Activated gamma-delta T cell treated with anti-CD3 and anti-CD28 coated beads, Interleukin-2, amount 50 U/mL, for 16 hours (primary cell): ENCODE measurements around the gene TAS2R4.
"Not testable (repeated sequence)": the region's sequence is repeated elsewhere in the genome, so short reads cannot be mapped to it uniquely, and the experiment has no call there.

ENCODE experiments used
- DNase-seq: peaks from one replicate; pipeline ENCODE4 v3.0.0-alpha.2; 2020; ENCODE audit warnings: low read depth

Gene TAS2R4

GRCh38 chr7:141776374-141776773 is at the start of gene TAS2R4:
Gene TAS2R4 (plus strand): TSS chr7:141776674. CDS start chr7:141778489, 1,815 bp downstream.
- no peak for DNase-seq

- no peak for DNase-seq
These were observed 47.5 kb upstream of the TAS2R4 start for GRCh38 chr7:141729020-141729419.

GRCh38 chr7:141731476-141732149 is 44.9 kb upstream of the TAS2R4 start:
- DNase-seq, result no peak

GRCh38 chr7:141737118-141737835 is 39.2 kb upstream of the TAS2R4 start:
- DNase-seq, result peak; percentile 7

GRCh38 chr7:141737836-141738591 is 38.5 kb upstream of the TAS2R4 start, which contains the start of gene SSBP1:
Gene SSBP1 (plus strand): TSS chr7:141738358. CDS start chr7:141739167, 809 bp downstream.
- DNase-seq, result peak; percentile 87

GRCh38 chr7:141738592-141739013 is 37.9 kb upstream of the TAS2R4 start:
- DNase-seq, result no peak

GRCh38 chr7:141739250-141739649 is 37.2 kb upstream of the TAS2R4 start:
- no peak for DNase-seq

- DNase-seq, result no peak
These were observed 34.2 kb upstream of the TAS2R4 start for GRCh38 chr7:141742229-141742628.

- DNase-seq, result no peak
These were observed 32.3 kb upstream of the TAS2R4 start for GRCh38 chr7:141744131-141744530.

- no peak for DNase-seq
These were observed 28.1 kb upstream of the TAS2R4 start for GRCh38 chr7:141748396-141748795.

- not testable (repeated sequence) for DNase-seq
These were observed 24.6 kb upstream of the TAS2R4 start for GRCh38 chr7:141751904-141752303.

GRCh38 chr7:141752634-141753033 is 23.8 kb upstream of the TAS2R4 start:
- DNase-seq, result no peak

GRCh38 chr7:141754939-141755338 is 21.5 kb upstream of the TAS2R4 start:
- DNase-seq, result no peak

- no peak for DNase-seq
These were observed 12.7 kb upstream of the TAS2R4 start, which contains the start of gene TAS2R3 for GRCh38 chr7:141763797-141764196. Gene TAS2R3 (plus strand): TSS chr7:141764097. CDS start chr7:141764159, 62 bp downstream.

GRCh38 chr7:141770083-141770583 is 6.3 kb upstream of the TAS2R4 start:
- DNase-seq, result not testable (repeated sequence)

GRCh38 chr7:141785706-141786552 is 9.5 kb downstream of the TAS2R4 start:
- DNase-seq, result peak; percentile 4

- no peak for DNase-seq
These were observed 11.8 kb downstream of the TAS2R4 start for GRCh38 chr7:141788296-141788695.

- no peak for DNase-seq
These were observed 13.4 kb downstream of the TAS2R4 start, which contains the start of gene TAS2R5 for GRCh38 chr7:141789917-141790316. Gene TAS2R5 (plus strand): TSS chr7:141790217. CDS start chr7:141790362, 145 bp downstream.

GRCh38 chr7:141792526-141792925 is 16.1 kb downstream of the TAS2R4 start:
- no peak for DNase-seq

GRCh38 chr7:141820067-141820466 is 43.6 kb downstream of the TAS2R4 start:
- no peak for DNase-seq

- not testable (repeated sequence) for DNase-seq
These were observed 46.0 kb downstream of the TAS2R4 start for GRCh38 chr7:141822432-141822831.
